ENCODE measurements around the gene HBZ. TPM values are rescaled to one million over a fixed set of nuclear protein-coding genes. Genes with fewer than 3 reads are reported as not detected.
A peak's percentile ranks its signal among the peaks of the same experiment; 100 is the strongest.
"Not testable (repeated sequence)": the region's sequence is repeated elsewhere in the genome, so short reads cannot be mapped to it uniquely, and the experiment has no call there.

The HBZ gene
- total and polyA plus RNA-seq, 2 experiments from 2014 or later: 0.28 TPM; not detected in 1

DNA sequence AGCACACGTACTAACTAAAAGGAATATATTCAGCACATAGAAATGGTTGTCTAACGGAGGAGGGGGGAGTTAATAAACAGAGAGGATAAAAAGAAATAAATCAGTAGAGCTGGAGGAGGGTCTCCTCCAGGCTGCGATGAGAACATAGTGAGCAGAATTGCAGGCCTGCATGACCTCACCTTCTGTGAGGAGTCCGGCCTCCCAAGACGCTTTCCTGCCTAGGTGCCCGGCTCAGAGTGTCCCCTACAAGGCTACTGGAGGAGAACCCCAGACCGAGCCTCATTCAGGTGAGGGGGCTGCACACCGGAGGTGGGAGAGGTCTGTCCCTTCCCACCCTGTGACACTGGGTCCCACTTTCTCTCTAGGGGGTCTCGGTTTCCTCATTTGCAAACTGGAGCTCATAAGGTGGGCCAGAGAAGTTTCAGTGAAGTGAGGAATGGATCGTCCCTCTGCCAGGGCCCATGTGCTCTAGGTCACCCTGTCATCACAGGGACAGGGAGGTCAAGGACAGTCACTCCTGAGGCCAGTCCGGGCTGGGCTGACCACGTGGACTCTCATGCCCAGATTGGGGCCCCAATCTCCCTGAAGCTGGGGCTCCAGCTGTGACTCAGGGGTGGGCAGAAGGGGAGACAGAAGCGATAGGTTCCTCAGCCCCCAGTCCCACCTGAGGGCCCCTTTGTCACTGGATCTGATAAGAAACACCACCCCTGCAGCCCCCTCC lies 10.0 kb downstream of the HBZ start:
- H3K4me2 ChIP-seq: no peak overlapping the region
- 91% methylated on average over 9 of the region's 13 CpGs for WGBS (ENCODE audit: low lambda C conversion rate, missing lambda C conversion rate)
- H3K27me3 ChIP-seq: peaks cover 58% of the 10 kb centered on the region

DNA sequence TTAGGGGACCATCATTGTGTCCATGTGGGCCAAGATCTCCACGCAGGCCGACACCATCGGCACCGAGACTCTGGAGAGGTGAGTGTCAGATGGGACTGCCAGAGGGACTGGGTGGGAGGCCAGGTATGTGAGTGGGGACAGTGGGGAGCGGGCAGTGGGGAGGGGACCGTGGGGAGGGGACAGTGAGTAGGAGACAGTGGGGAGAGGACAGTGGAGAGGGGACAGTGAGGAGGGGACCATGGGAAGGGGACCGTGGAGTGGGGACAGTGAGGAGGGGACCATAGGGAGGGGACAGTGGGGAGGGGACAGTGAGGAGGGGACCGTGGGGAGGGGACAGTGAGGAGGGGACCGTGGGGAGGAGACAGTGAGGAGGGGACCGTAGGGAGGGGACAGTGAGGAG lies 10.7 kb downstream of the HBZ start:
- not testable (repeated sequence) for H3K4me2 ChIP-seq; H3K4me1 ChIP-seq (ENCODE audit: insufficient read depth); H3K27ac ChIP-seq; H3K9me3 ChIP-seq (ENCODE audit: low read depth); H3K79me2 ChIP-seq; H2AFZ ChIP-seq; H3K36me3 ChIP-seq (replicated peaks; ENCODE audit: insufficient read depth, low read depth); H3K4me3 ChIP-seq; H4K20me1 ChIP-seq (ENCODE audit: insufficient read depth, poor library complexity, severe bottlenecking); H3K9me2 ChIP-seq (replicated peaks; ENCODE audit: insufficient read depth); DNase-seq (ENCODE audit: low spot score)
- peaks cover 58% of the 10 kb centered on the region for H3K27me3 ChIP-seq
- 100% methylated on average over 3 of the region's 10 CpGs for WGBS (ENCODE audit: low lambda C conversion rate, missing lambda C conversion rate)

More for the DNA sequence above, 10.0 kb downstream of the HBZ start:
- H3K27ac ChIP-seq: no peak overlapping the region
- H3K9me3 ChIP-seq (ENCODE audit: low read depth): no peaks in the 10 kb centered on the region
- H4K20me1 ChIP-seq (ENCODE audit: insufficient read depth, poor library complexity, severe bottlenecking): no peaks in the 10 kb centered on the region
- no peaks in the 10 kb centered on the region for H3K79me2 ChIP-seq
- H3K4me3 ChIP-seq: no peak overlapping the region
- no peaks in the 10 kb centered on the region for H3K4me1 ChIP-seq (ENCODE audit: insufficient read depth)
- TF ChIP-seq EZH2phosphoT487 (IDR thresholded peaks at IDR 0.05; ENCODE audit: low read depth, severe bottlenecking, unreplicated experiment) (no peak), CTCF (IDR thresholded peaks at IDR 0.05; ENCODE audit: poor library complexity) (no peak), EZH2 (IDR thresholded peaks at IDR 0.05; ENCODE audit: borderline replicate concordance) (no peak)
- H3K9me2 ChIP-seq (replicated peaks; ENCODE audit: insufficient read depth): no peaks in the 10 kb centered on the region
- H3K36me3 ChIP-seq (replicated peaks; ENCODE audit: insufficient read depth, low read depth): no peaks in the 10 kb centered on the region
- no peak for DNase-seq (ENCODE audit: low spot score)
- H2AFZ ChIP-seq: no peak overlapping the region

- H3K27ac ChIP-seq; H3K4me1 ChIP-seq (ENCODE audit: insufficient read depth); H3K9me2 ChIP-seq (replicated peaks; ENCODE audit: insufficient read depth); H2AFZ ChIP-seq; H3K79me2 ChIP-seq; H4K20me1 ChIP-seq (ENCODE audit: insufficient read depth, poor library complexity, severe bottlenecking); H3K4me3 ChIP-seq; DNase-seq (ENCODE audit: low spot score); H3K4me2 ChIP-seq; H3K36me3 ChIP-seq (replicated peaks; ENCODE audit: insufficient read depth, low read depth); H3K9me3 ChIP-seq (ENCODE audit: low read depth): not testable (repeated sequence)
- H3K27me3 ChIP-seq: peaks cover 59% of the 10 kb centered on the region
- 60% methylated on average over 2 of the region's 3 CpGs for WGBS (ENCODE audit: low lambda C conversion rate, missing lambda C conversion rate)
Measured at GRCh38 chr16:163696-164095, 11.3 kb downstream of the HBZ start.

DNA sequence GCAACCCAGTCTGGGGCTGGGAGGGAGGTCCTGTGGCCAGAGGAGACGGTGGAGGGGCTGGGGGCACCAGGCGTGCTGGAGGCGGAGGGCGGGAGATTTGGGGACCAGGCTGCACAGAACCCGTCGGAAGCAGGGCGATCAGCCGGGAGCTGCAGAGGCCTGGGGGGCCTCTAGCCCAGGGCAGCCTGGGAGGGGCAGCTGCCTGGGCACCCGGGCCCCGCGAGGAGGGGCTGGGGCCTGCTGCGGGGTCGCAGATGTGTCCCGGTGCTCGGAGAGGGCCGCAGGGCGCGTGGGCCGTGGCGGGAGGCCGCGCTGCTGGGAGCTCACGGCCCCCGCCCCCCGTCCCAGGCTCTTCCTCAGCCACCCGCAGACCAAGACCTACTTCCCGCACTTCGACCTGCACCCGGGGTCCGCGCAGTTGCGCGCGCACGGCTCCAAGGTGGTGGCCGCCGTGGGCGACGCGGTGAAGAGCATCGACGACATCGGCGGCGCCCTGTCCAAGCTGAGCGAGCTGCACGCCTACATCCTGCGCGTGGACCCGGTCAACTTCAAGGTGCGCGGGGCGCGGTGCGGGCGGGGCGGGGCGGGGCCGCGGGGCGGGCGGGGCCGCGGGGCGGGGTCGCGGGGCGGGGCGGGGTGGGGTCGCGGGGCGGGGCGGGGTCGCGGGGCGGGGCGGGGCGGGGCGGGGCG lies 11.8 kb downstream of the HBZ start:
- H3K4me2 ChIP-seq; H3K27ac ChIP-seq; DNase-seq (ENCODE audit: low spot score); H2AFZ ChIP-seq; H3K9me3 ChIP-seq (ENCODE audit: low read depth); H4K20me1 ChIP-seq (ENCODE audit: insufficient read depth, poor library complexity, severe bottlenecking); H3K79me2 ChIP-seq; H3K4me1 ChIP-seq (ENCODE audit: insufficient read depth); H3K4me3 ChIP-seq; H3K36me3 ChIP-seq (replicated peaks; ENCODE audit: insufficient read depth, low read depth); H3K9me2 ChIP-seq (replicated peaks; ENCODE audit: insufficient read depth): not testable (repeated sequence)
- WGBS (ENCODE audit: low lambda C conversion rate, missing lambda C conversion rate): no CpG with 5 or more reads among the region's 80 CpGs
- H3K27me3 ChIP-seq: peaks cover 62% of the 10 kb centered on the region

GRCh38 chr16:164827-165538 lies 12.5 kb downstream of the HBZ start:
- WGBS (ENCODE audit: low lambda C conversion rate, missing lambda C conversion rate): 4% methylated on average over 34 of the region's 77 CpGs
- H3K36me3 ChIP-seq (replicated peaks; ENCODE audit: insufficient read depth, low read depth): no peaks in the 10 kb centered on the region
- H3K4me1 ChIP-seq (ENCODE audit: insufficient read depth): no peaks in the 10 kb centered on the region
- DNase-seq (ENCODE audit: low spot score): no peak
- no peak overlapping the region for H3K4me3 ChIP-seq
- H3K9me2 ChIP-seq (replicated peaks; ENCODE audit: insufficient read depth): no peaks in the 10 kb centered on the region
- no peaks in the 10 kb centered on the region for H3K9me3 ChIP-seq (ENCODE audit: low read depth)
- H3K79me2 ChIP-seq: no peaks in the 10 kb centered on the region
- peaks cover 63% of the 10 kb centered on the region for H3K27me3 ChIP-seq
- peak overlapping the region; percentile 67 for H3K4me2 ChIP-seq
- no peak overlapping the region for H2AFZ ChIP-seq
- H3K27ac ChIP-seq: no peak overlapping the region
- H4K20me1 ChIP-seq (ENCODE audit: insufficient read depth, poor library complexity, severe bottlenecking): no peaks in the 10 kb centered on the region
- no peak for TF ChIP-seq EZH2 (IDR thresholded peaks at IDR 0.05; ENCODE audit: borderline replicate concordance)
- no peak for TF ChIP-seq EZH2phosphoT487 (IDR thresholded peaks at IDR 0.05; ENCODE audit: low read depth, severe bottlenecking, unreplicated experiment)
- TF ChIP-seq CTCF (IDR thresholded peaks at IDR 0.05; ENCODE audit: poor library complexity): no peak

All from hepatocyte (in vitro differentiated cells).